ENCODE data around the gene SCAMP4. TPM values are rescaled to one million over a fixed set of nuclear protein-coding genes. Genes with fewer than 3 reads are reported as not detected.

SCAMP4 gene
- total RNA-seq, 1 donor from 2014 or later: 75.8 TPM

GRCh38 chr19:1974381-1975161 is 69.4 kb downstream of the SCAMP4 start:
- H3K4me3 Mint-ChIP-seq (ENCODE audit: unreplicated experiment): no peak overlapping the region
- TF ChIP-seq CTCF (IDR thresholded peaks at IDR 0.05): no peak
- H3K9me3 Mint-ChIP-seq (ENCODE audit: unreplicated experiment): no peaks in the 10 kb centered on the region
- no peak overlapping the region for H3K27ac Mint-ChIP-seq (ENCODE audit: unreplicated experiment)
- H3K4me1 Mint-ChIP-seq (ENCODE audit: unreplicated experiment): no peaks in the 10 kb centered on the region
- peaks cover 6% of the 10 kb centered on the region for H3K36me3 Mint-ChIP-seq (ENCODE audit: unreplicated experiment)
- DNase-seq (ENCODE audit: extremely low spot score, unreplicated experiment): no peak
- H3K27me3 Mint-ChIP-seq (ENCODE audit: unreplicated experiment): no peaks in the 10 kb centered on the region

- Mint-ChIP-seq H3K36me3 (ENCODE audit: unreplicated experiment) (peaks cover 6% of the 10 kb centered on the region), H3K27ac (ENCODE audit: unreplicated experiment) (no peak overlapping the region), H3K9me3 (ENCODE audit: unreplicated experiment) (no peaks in the 10 kb centered on the region), H3K27me3 (ENCODE audit: unreplicated experiment) (no peaks in the 10 kb centered on the region), H3K4me1 (ENCODE audit: unreplicated experiment) (no peaks in the 10 kb centered on the region), H3K4me3 (ENCODE audit: unreplicated experiment) (no peak overlapping the region)
- DNase-seq (ENCODE audit: extremely low spot score, unreplicated experiment): no peak
- TF ChIP-seq CTCF (IDR thresholded peaks at IDR 0.05): no peak
These were observed 69.9 kb downstream of the SCAMP4 start for GRCh38 chr19:1975162-1975480.

Other genes starting within 250 kb of the SCAMP4 start
- not detected in 2 replicates for gene ONECUT3, start 151.9 kb upstream of the SCAMP4 start, total RNA-seq
- 4.6 and 5.2 TPM in 2 replicates for gene ATP8B3, start 93.1 kb upstream of the SCAMP4 start, total RNA-seq
- 29.8 and 39.3 TPM in 2 replicates for gene REXO1, start 56.9 kb upstream of the SCAMP4 start, total RNA-seq
- gene KLF16, start 41.8 kb upstream of the SCAMP4 start, total RNA-seq: 25.1 and 26.3 TPM in 2 replicates
- gene ABHD17A, start 19.9 kb upstream of the SCAMP4 start, total RNA-seq: 63.4 and 64.0 TPM in 2 replicates
- 6.8 and 7.4 TPM in 2 replicates for gene ADAT3, start within 50 bp of the SCAMP4 start, total RNA-seq
- 71.6 and 72.2 TPM in 2 replicates for gene CSNK1G2, start 35.8 kb downstream of the SCAMP4 start, total RNA-seq
- 86.0 and 95.9 TPM in 2 replicates for gene BTBD2, start 110.3 kb downstream of the SCAMP4 start, total RNA-seq
- gene MKNK2, start 145.8 kb downstream of the SCAMP4 start, total RNA-seq: 81.3 and 83.3 TPM in 2 replicates
- gene MOB3A, start 190.9 kb downstream of the SCAMP4 start, total RNA-seq: 50.6 and 54.2 TPM in 2 replicates
- 3.8 and 4.8 TPM in 2 replicates for gene IZUMO4, start 191.5 kb downstream of the SCAMP4 start, total RNA-seq
- 139 and 152 TPM in 2 replicates for gene AP3D1, start 246.2 kb downstream of the SCAMP4 start, total RNA-seq

All from osteocyte (in vitro differentiated cells).